HG02884 (cell line): ENCODE measurements around the gene HOXA9.

Experiments
- ATAC-seq: cut with Tn5 transposase; IDR thresholded peaks from one replicate; pipeline ENCODE4 v1.9.1; 2021; ENCODE audit warnings: mild to moderate bottlenecking, moderate library complexity; ENCODE audit not compliant: unreplicated experiment

HOXA9 gene

GRCh38 chr7:27188386-27189294 lies 23.3 kb upstream of the HOXA9 start:
- ATAC-seq: no peak

- no peak for ATAC-seq
Observed at GRCh38 chr7:27187475-27188385, 22.4 kb upstream of the HOXA9 start.

- no peak for ATAC-seq
Observed at GRCh38 chr7:27186668-27187474, 21.5 kb upstream of the HOXA9 start.

GRCh38 chr7:27185854-27186667 lies 20.7 kb upstream of the HOXA9 start:
- ATAC-seq: no peak

- no peak for ATAC-seq
Observed at GRCh38 chr7:27185013-27185853, 19.9 kb upstream of the HOXA9 start, which contains the start of gene HOXA11. Gene HOXA11, minus strand, starts transcription at chr7:27185232. Its CDS starts 88 bp downstream, at chr7:27185144.

- ATAC-seq: no peak
Observed at GRCh38 chr7:27184337-27185012, 19.1 kb upstream of the HOXA9 start.

- no peak for ATAC-seq
Observed at GRCh38 chr7:27183682-27184336, 18.5 kb upstream of the HOXA9 start.

GRCh38 chr7:27182861-27183681 lies 17.7 kb upstream of the HOXA9 start:
- no peak for ATAC-seq

GRCh38 chr7:27182285-27182841 lies 17.0 kb upstream of the HOXA9 start:
- ATAC-seq: no peak

GRCh38 chr7:27181795-27182275 lies 16.5 kb upstream of the HOXA9 start:
- no peak for ATAC-seq

GRCh38 chr7:27180431-27181420 lies 15.4 kb upstream of the HOXA9 start:
- ATAC-seq: no peak

- no peak for ATAC-seq
Observed at GRCh38 chr7:27179503-27180430, 14.4 kb upstream of the HOXA9 start.

GRCh38 chr7:27179030-27179429 lies 13.7 kb upstream of the HOXA9 start:
- ATAC-seq: no peak

GRCh38 chr7:27178366-27178765 lies 13.0 kb upstream of the HOXA9 start:
- no peak for ATAC-seq
